ENCODE results near the gene SLC35B2.

Gene SLC35B2

DNA sequence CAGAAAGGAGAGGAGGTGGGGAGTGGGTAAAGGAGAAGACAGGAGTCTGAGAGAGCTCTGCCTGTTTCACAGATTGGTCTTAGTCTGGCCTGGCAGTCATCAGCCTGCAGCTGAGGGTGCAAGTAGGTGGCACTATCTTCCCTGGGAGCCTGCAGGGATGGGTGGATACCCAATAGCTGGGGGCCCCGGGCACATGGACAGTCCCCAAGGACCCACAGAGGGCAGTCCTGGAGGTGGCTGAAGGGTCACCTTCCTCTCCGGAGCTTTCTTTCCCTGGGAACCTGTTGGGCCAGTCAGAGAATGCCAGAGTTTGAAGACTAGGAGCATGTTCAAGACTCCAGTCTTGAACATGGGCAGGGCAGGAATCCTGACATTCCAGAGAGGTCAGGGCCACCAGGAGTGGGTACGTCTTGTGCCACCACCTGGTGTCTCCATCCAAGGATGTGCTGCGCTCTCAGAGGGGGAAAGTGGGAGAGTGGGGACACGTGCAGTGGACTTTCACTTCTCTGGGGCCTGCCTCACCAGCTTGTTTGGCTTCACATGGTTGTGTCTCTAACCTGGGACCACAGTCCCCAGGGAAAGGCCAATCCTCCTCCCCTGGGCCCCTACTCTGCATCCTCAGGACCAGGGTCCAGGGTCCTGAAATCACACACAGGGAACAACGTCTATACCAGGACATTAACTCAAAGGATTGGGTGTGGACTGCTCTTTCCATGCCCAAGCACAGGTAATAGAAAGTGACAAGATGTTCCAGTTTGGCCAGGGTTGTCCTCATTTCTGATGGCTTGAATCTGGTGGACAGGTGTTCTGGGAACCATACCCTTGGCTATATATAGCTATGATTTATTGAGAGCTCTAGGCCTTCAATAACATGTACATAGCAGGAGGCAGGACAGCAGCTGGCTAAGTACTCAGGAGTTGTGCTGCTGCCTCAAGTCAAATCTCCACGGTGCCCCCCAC is 37.8 kb upstream of the SLC35B2 start:
- TF ChIP-seq, protein P1, sequence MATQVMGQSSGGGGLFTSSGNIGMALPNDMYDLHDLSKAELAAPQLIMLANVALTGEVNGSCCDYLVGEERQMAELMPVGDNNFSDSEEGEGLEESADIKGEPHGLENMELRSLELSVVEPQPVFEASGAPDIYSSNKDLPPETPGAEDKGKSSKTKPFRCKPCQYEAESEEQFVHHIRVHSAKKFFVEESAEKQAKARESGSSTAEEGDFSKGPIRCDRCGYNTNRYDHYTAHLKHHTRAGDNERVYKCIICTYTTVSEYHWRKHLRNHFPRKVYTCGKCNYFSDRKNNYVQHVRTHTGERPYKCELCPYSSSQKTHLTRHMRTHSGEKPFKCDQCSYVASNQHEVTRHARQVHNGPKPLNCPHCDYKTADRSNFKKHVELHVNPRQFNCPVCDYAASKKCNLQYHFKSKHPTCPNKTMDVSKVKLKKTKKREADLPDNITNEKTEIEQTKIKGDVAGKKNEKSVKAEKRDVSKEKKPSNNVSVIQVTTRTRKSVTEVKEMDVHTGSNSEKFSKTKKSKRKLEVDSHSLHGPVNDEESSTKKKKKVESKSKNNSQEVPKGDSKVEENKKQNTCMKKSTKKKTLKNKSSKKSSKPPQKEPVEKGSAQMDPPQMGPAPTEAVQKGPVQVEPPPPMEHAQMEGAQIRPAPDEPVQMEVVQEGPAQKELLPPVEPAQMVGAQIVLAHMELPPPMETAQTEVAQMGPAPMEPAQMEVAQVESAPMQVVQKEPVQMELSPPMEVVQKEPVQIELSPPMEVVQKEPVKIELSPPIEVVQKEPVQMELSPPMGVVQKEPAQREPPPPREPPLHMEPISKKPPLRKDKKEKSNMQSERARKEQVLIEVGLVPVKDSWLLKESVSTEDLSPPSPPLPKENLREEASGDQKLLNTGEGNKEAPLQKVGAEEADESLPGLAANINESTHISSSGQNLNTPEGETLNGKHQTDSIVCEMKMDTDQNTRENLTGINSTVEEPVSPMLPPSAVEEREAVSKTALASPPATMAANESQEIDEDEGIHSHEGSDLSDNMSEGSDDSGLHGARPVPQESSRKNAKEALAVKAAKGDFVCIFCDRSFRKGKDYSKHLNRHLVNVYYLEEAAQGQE (IDR thresholded peaks at IDR 0.05; ENCODE audit: insufficient read depth in 1 of 2, low read depth in 2 of 2, low read length in 2 of 2): no peak
- TF ChIP-seq SIN3A (IDR thresholded peaks at IDR 0.05; ENCODE audit: borderline replicate concordance, insufficient read depth, low read length) (no peak), TAF1 (IDR thresholded peaks at IDR 0.05; ENCODE audit: borderline replicate concordance, insufficient read depth, low read length) (no peak), POLR2AphosphoS5 (IDR thresholded peaks at IDR 0.05; ENCODE audit: low read depth, low read length) (no peak), FOXP2 (optimal IDR thresholded peaks at IDR 0.05; ENCODE audit: borderline replicate concordance, extremely low read depth, extremely low read length, insufficient read depth) (no peak)

DNA sequence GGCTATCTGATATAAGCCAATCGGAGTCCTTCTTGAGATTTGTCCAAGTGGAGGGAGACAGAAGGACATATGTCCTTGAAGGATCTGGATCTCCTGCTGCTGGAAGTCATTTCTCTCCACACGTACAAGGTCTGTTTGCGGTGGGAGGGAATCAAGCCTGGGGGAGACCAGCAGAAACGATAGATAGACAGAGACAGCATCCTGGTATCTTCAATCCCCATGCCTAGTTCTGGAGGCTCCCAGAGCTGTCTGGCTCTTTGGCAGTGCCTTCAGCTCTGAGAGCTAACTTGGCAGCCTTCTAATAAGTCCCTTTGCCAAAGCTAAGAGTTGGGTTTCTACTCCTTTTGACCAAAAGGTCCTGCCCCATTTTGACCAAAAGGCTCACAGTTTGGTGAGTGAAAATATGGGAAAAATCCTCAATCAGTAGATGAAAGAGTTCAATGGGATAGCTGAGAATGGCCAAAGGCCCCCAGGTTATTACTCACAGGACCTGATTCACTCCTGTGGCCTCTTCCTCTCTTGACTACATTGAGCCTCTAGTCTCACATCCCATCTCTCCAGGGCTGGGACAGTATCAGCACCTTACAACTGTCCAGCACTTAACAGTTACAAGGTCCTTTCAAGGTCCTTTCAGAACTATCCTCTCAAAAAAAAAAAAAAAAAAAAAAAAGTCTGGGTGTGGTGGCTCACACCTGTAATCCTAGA is 35.5 kb upstream of the SLC35B2 start:
- TF ChIP-seq TAF1 (IDR thresholded peaks at IDR 0.05; ENCODE audit: borderline replicate concordance, insufficient read depth, low read length) (no peak), SIN3A (IDR thresholded peaks at IDR 0.05; ENCODE audit: borderline replicate concordance, insufficient read depth, low read length) (no peak), FOXP2 (optimal IDR thresholded peaks at IDR 0.05; ENCODE audit: borderline replicate concordance, extremely low read depth, extremely low read length, insufficient read depth) (no peak), POLR2AphosphoS5 (IDR thresholded peaks at IDR 0.05; ENCODE audit: low read depth, low read length) (no peak)
- TF ChIP-seq, protein P1 (IDR thresholded peaks at IDR 0.05; ENCODE audit: insufficient read depth in 1 of 2, low read depth in 2 of 2, low read length in 2 of 2): no peak

DNA sequence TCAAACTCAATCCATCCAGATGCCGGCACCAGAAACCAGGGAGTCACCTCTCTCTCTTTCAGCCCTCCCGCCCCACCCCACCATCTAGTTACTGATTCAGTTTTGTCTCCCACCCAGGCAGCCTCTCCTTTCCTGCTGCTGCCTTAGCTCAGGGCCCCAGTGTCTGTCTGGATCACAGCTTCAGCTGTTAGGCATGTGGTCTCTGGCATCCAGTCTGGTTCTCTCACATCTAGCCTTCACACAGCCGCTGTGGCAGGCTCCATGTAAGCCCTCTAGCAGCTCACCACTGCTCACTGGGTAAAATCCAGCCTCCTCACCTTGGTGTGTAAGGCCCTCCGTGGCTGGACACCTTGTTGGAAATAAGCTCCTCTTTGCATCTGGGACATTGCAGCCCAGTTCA is 34.5 kb upstream of the SLC35B2 start:
- no peak for TF ChIP-seq SIN3A (IDR thresholded peaks at IDR 0.05; ENCODE audit: borderline replicate concordance, insufficient read depth, low read length)
- TF ChIP-seq, protein P1 (IDR thresholded peaks at IDR 0.05; ENCODE audit: insufficient read depth in 1 of 2, low read depth in 2 of 2, low read length in 2 of 2): no peak
- no peak for TF ChIP-seq TAF1 (IDR thresholded peaks at IDR 0.05; ENCODE audit: borderline replicate concordance, insufficient read depth, low read length)
- TF ChIP-seq FOXP2 (optimal IDR thresholded peaks at IDR 0.05; ENCODE audit: borderline replicate concordance, extremely low read depth, extremely low read length, insufficient read depth): no peak
- no peak for TF ChIP-seq POLR2AphosphoS5 (IDR thresholded peaks at IDR 0.05; ENCODE audit: low read depth, low read length)

DNA sequence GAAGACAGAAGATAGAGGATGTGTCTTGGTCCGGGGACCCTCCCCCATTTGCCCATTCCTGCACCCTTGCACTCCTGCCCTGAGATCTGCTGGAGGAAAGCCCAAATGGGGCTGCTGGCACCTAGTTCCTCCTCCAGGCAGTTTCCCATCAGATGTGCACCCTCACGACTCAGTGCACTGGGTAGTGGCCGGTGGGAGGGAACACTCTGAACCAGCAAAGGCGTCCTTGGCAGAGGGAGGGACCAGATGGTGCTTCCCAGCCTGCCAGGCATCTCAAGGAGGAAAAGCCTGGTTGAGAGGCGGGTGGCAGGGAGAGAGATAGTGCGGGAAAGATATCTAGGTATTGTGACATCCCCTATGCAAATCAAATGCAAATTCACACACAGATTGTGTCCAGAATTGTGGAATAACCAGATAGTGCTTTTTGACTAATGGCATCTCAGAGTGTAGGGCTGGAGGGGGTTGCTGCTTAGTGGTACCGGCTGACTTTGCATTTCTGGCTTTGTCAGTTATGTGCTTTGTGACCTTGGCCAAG is 32.5 kb upstream of the SLC35B2 start:
- TF ChIP-seq, protein P1 (IDR thresholded peaks at IDR 0.05; ENCODE audit: insufficient read depth in 1 of 2, low read depth in 2 of 2, low read length in 2 of 2): no peak
- TF ChIP-seq SIN3A (IDR thresholded peaks at IDR 0.05; ENCODE audit: borderline replicate concordance, insufficient read depth, low read length): no peak
- no peak for TF ChIP-seq FOXP2 (optimal IDR thresholded peaks at IDR 0.05; ENCODE audit: borderline replicate concordance, extremely low read depth, extremely low read length, insufficient read depth)

Measured in PFSK-1 (cell line).